GM23338 (cell line): ENCODE data around the gene SLC2A13. TPM values are rescaled to one million over a fixed set of nuclear protein-coding genes. Genes with fewer than 3 reads are reported as not detected.

Source experiments
- ATAC-seq: fragments of 200-7000 bp; cut with Tn5 transposase; 3 replicates; pipeline ENCODE4 v1.9.1; 2020
- DNase-seq: peaks from one replicate; pipeline ENCODE4 v3.0.0-alpha.2; 2015; ENCODE audit warnings: low spot score
- H2AFZ ChIP-seq: fragments of 200-600 bp; sonication (generic); 2 replicates; pipeline ENCODE4 v1.8.0; 2016; ENCODE audit warnings: antibody characterized with exemption, mild to moderate bottlenecking, moderate library complexity
- H3F3A ChIP-seq: fragments of 200-600 bp; sonication (generic); replicated peaks from 2 replicates; pipeline ENCODE4 v1.8.0; 2017; ENCODE audit warnings: antibody characterized with exemption, mixed run types, low read depth
- H3K27ac ChIP-seq: fragments of 200-600 bp; sonication (generic); 2 replicates; pipeline ENCODE4 v1.6.1; 2016; ENCODE audit warnings: low read depth
- H3K27me3 ChIP-seq: fragments of 200-600 bp; sonication (generic); 2 replicates; pipeline ENCODE4 v1.8.0; 2016; ENCODE audit warnings: mild to moderate bottlenecking, mixed run types, moderate library complexity; ENCODE audit not compliant: insufficient read depth
- H3K36me3 ChIP-seq: fragments of 200-600 bp; sonication (generic); 2 replicates; pipeline ENCODE4 v1.8.0; 2016; ENCODE audit warnings: mild to moderate bottlenecking; ENCODE audit not compliant: insufficient read depth
- H3K4me1 ChIP-seq: fragments of 200-600 bp; sonication (generic); 2 replicates; pipeline ENCODE4 v1.8.0; 2016; ENCODE audit warnings: mild to moderate bottlenecking, moderate library complexity; ENCODE audit not compliant: insufficient read depth
- H3K4me2 ChIP-seq: fragments of 200-600 bp; sonication (generic); 2 replicates; pipeline ENCODE4 v1.7.1; 2017; ENCODE audit warnings: mixed run types
- H3K4me3 ChIP-seq: fragments of 200-600 bp; sonication (generic); 2 replicates; pipeline ENCODE4 v1.6.1; 2016; ENCODE audit warnings: mixed run types
- H3K79me2 ChIP-seq: fragments of 200-600 bp; sonication (generic); replicated peaks from 2 replicates; pipeline ENCODE4 v1.8.0; 2017; ENCODE audit warnings: mild to moderate bottlenecking; ENCODE audit not compliant: insufficient read depth
- H3K9me2 ChIP-seq: fragments of 200-600 bp; sonication (generic); 2 replicates; pipeline ENCODE4 v1.8.0; 2017; ENCODE audit not compliant: insufficient read depth
- H4K20me1 ChIP-seq: fragments of 200-600 bp; sonication (generic); replicated peaks from 2 replicates; pipeline ENCODE4 v1.8.0; 2017; ENCODE audit warnings: mild to moderate bottlenecking; ENCODE audit not compliant: insufficient read depth
- H3K27ac Mint-ChIP-seq: 2 replicates; pipeline ENCODE4 v1.8.0; 2020; ENCODE audit warnings: inconsistent platforms, mild to moderate bottlenecking, moderate library complexity, mixed read lengths
- H3K27me3 Mint-ChIP-seq: 3 replicates; pipeline ENCODE4 v1.8.0; 2022; ENCODE audit warnings: low read depth, mild to moderate bottlenecking, moderate library complexity, mixed read lengths, inconsistent platforms; ENCODE audit not compliant: insufficient read depth, poor library complexity
- H3K36me3 Mint-ChIP-seq: 3 replicates; pipeline ENCODE4 v1.8.0; 2021; ENCODE audit warnings: low read depth, mild to moderate bottlenecking, inconsistent platforms, moderate library complexity, mixed read lengths
- H3K4me1 Mint-ChIP-seq: 3 replicates; pipeline ENCODE4 v1.8.0; 2020; ENCODE audit warnings: mild to moderate bottlenecking, inconsistent platforms, mixed read lengths
- H3K4me3 Mint-ChIP-seq: 3 replicates; pipeline ENCODE4 v1.8.0; 2021; ENCODE audit warnings: moderate library complexity, mild to moderate bottlenecking, inconsistent platforms, mixed read lengths
- H3K9me3 Mint-ChIP-seq: 3 replicates; pipeline ENCODE4 v1.8.0; 2020; ENCODE audit warnings: moderate library complexity, mild to moderate bottlenecking, inconsistent platforms, mixed read lengths
- CREB1 ChIP-seq: fragments of 250-450 bp; sonication (Bioruptor Pico); IDR thresholded peaks from 2 replicates; pipeline ENCODE4 v1.5.0; 2020; ENCODE audit warnings: low read depth, mild to moderate bottlenecking, moderate library complexity
- EZH2 ChIP-seq: fragments of 200-600 bp; sonication (generic); IDR thresholded peaks from one replicate; pipeline ENCODE4 v1.8.0; 2017; ENCODE audit warnings: antibody characterized with exemption, mild to moderate bottlenecking, low read depth; ENCODE audit not compliant: unreplicated experiment
- EZH2phosphoT487 ChIP-seq: fragments of 200-600 bp; sonication (generic); IDR thresholded peaks from one replicate; pipeline ENCODE4 v1.8.1; 2018; ENCODE audit warnings: antibody characterized with exemption; ENCODE audit not compliant: unreplicated experiment
- JUNB ChIP-seq: IDR thresholded peaks from one replicate; pipeline ENCODE4 v1.6.1; 2016; ENCODE audit warnings: antibody characterized with exemption; ENCODE audit not compliant: unreplicated experiment
- NANOG ChIP-seq: IDR thresholded peaks from 2 replicates; pipeline ENCODE4 v1.6.1; 2016; ENCODE audit warnings: antibody characterized with exemption, borderline replicate concordance
- ZNF114 ChIP-seq: fragments of 250-450 bp; sonication (Bioruptor Pico); IDR thresholded peaks from 2 replicates; pipeline ENCODE4 v1.5.0; 2020; ENCODE audit warnings: mild to moderate bottlenecking, moderate library complexity
- ZNF331 ChIP-seq: fragments of 250-450 bp; sonication (Bioruptor Pico); IDR thresholded peaks from 2 replicates; pipeline ENCODE4 v1.5.0; 2020; ENCODE audit warnings: low read depth, mild to moderate bottlenecking, moderate library complexity
- polyA plus RNA-seq: library from polyadenylated mRNA; unstranded; fragments of >200 nt; fragmentation: Nextera tagmentation; extraction: Ambion mirVana; gene quantifications from 2 replicates; pipeline ENCODE4 v1.2.1, GENCODE V29; 2016
- total RNA-seq: library from RNA; depleted of rRNA; stranded (reverse); fragments of >200 nt; shearing (Covaris generic); gene quantifications from 2 replicates; pipeline ENCODE4 v1.2.3, GENCODE V29; 2014
- TF ChIP-seq, protein P1 (sequence below): IDR thresholded peaks from one replicate; pipeline ENCODE4 v1.6.1; 2018; ENCODE audit warnings: antibody characterized with exemption; ENCODE audit not compliant: unreplicated experiment
- TF ChIP-seq, protein P2 (sequence below): IDR thresholded peaks from 2 replicates; pipeline ENCODE4 v1.6.1; 2016; ENCODE audit warnings: antibody characterized with exemption
- TF ChIP-seq, protein P3 (sequence below): fragments of 250-450 bp; sonication (Bioruptor Pico); IDR thresholded peaks from 2 replicates; pipeline ENCODE4 v1.5.0; 2020; ENCODE audit warnings: mild to moderate bottlenecking, moderate library complexity
- TF ChIP-seq, protein P4 (sequence below), 2 experiments: fragments of 200-600 bp in 1 of 2; sonication (generic) in 1 of 2; conservative IDR thresholded peaks; 2 replicates each; pipeline versions ENCODE4 v1.5.1 to v1.6.1; 2016 to 2017; ENCODE audit warnings: antibody characterized with exemption in 2 of 2, low read depth in 2 of 2, mild to moderate bottlenecking in 2 of 2, moderate library complexity in 1 of 2

SLC2A13 gene
- total and polyA plus RNA-seq, 2 experiments from 2014 or later, result 6.8 to 22.7 TPM

DNA sequence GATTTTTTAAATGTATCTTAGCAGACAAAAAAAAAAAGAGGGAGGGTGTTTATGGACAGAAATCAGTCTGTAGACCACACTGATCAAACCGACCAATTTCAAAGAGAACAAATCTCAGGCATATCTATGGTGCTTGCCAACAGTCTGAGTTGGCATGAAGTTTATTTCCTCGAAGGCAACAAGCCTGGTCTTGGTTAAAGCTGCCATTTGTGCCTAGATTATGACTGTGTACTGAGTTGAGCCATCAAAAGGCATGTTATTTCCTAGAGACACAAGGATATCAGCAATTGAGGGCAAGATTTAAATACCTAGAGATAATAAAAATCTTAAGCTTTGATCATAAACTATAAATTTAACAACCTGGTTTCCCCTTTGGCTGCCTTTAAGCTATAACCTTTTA is 119.2 kb downstream of the SLC2A13 start:
- Histone ChIP-seq H3K79me2 (no peaks in the 10 kb centered on the region), H3K27ac (no peak overlapping the region), H4K20me1 (no peaks in the 10 kb centered on the region), H3K9me2 (no peaks in the 10 kb centered on the region), H3K4me1 (0 out of 2 replicates have a peak, but pooled peaks cover 5% of the 10 kb centered on the region), H3K4me3 (no peak overlapping the region), H3K27me3 (no peaks in the 10 kb centered on the region), H3K4me2 (no peak overlapping the region), H3K36me3 (no peaks in the 10 kb centered on the region), H3F3A (no peaks in the 10 kb centered on the region), H2AFZ (no peak overlapping the region)
- Mint-ChIP-seq H3K27ac (no peak overlapping the region), H3K9me3 (no peaks in the 10 kb centered on the region), H3K4me3 (no peak overlapping the region), H3K36me3 (no peaks in the 10 kb centered on the region), H3K27me3 (no peaks in the 10 kb centered on the region), H3K4me1 (peaks cover 12% of the 10 kb centered on the region)
- TF ChIP-seq JUNB, result no peak
- TF ChIP-seq EZH2, result no peak
- no peak for TF ChIP-seq EZH2phosphoT487
- TF ChIP-seq NANOG, result no peak
- TF ChIP-seq, protein P1, sequence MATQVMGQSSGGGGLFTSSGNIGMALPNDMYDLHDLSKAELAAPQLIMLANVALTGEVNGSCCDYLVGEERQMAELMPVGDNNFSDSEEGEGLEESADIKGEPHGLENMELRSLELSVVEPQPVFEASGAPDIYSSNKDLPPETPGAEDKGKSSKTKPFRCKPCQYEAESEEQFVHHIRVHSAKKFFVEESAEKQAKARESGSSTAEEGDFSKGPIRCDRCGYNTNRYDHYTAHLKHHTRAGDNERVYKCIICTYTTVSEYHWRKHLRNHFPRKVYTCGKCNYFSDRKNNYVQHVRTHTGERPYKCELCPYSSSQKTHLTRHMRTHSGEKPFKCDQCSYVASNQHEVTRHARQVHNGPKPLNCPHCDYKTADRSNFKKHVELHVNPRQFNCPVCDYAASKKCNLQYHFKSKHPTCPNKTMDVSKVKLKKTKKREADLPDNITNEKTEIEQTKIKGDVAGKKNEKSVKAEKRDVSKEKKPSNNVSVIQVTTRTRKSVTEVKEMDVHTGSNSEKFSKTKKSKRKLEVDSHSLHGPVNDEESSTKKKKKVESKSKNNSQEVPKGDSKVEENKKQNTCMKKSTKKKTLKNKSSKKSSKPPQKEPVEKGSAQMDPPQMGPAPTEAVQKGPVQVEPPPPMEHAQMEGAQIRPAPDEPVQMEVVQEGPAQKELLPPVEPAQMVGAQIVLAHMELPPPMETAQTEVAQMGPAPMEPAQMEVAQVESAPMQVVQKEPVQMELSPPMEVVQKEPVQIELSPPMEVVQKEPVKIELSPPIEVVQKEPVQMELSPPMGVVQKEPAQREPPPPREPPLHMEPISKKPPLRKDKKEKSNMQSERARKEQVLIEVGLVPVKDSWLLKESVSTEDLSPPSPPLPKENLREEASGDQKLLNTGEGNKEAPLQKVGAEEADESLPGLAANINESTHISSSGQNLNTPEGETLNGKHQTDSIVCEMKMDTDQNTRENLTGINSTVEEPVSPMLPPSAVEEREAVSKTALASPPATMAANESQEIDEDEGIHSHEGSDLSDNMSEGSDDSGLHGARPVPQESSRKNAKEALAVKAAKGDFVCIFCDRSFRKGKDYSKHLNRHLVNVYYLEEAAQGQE, result no peak
- TF ChIP-seq CREB1, result no peak
- TF ChIP-seq, protein P2, sequence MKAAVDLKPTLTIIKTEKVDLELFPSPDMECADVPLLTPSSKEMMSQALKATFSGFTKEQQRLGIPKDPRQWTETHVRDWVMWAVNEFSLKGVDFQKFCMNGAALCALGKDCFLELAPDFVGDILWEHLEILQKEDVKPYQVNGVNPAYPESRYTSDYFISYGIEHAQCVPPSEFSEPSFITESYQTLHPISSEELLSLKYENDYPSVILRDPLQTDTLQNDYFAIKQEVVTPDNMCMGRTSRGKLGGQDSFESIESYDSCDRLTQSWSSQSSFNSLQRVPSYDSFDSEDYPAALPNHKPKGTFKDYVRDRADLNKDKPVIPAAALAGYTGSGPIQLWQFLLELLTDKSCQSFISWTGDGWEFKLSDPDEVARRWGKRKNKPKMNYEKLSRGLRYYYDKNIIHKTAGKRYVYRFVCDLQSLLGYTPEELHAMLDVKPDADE, result no peak
- no peak for TF ChIP-seq ZNF114 (CRISPR knock-in tag)
- TF ChIP-seq, protein P3, sequence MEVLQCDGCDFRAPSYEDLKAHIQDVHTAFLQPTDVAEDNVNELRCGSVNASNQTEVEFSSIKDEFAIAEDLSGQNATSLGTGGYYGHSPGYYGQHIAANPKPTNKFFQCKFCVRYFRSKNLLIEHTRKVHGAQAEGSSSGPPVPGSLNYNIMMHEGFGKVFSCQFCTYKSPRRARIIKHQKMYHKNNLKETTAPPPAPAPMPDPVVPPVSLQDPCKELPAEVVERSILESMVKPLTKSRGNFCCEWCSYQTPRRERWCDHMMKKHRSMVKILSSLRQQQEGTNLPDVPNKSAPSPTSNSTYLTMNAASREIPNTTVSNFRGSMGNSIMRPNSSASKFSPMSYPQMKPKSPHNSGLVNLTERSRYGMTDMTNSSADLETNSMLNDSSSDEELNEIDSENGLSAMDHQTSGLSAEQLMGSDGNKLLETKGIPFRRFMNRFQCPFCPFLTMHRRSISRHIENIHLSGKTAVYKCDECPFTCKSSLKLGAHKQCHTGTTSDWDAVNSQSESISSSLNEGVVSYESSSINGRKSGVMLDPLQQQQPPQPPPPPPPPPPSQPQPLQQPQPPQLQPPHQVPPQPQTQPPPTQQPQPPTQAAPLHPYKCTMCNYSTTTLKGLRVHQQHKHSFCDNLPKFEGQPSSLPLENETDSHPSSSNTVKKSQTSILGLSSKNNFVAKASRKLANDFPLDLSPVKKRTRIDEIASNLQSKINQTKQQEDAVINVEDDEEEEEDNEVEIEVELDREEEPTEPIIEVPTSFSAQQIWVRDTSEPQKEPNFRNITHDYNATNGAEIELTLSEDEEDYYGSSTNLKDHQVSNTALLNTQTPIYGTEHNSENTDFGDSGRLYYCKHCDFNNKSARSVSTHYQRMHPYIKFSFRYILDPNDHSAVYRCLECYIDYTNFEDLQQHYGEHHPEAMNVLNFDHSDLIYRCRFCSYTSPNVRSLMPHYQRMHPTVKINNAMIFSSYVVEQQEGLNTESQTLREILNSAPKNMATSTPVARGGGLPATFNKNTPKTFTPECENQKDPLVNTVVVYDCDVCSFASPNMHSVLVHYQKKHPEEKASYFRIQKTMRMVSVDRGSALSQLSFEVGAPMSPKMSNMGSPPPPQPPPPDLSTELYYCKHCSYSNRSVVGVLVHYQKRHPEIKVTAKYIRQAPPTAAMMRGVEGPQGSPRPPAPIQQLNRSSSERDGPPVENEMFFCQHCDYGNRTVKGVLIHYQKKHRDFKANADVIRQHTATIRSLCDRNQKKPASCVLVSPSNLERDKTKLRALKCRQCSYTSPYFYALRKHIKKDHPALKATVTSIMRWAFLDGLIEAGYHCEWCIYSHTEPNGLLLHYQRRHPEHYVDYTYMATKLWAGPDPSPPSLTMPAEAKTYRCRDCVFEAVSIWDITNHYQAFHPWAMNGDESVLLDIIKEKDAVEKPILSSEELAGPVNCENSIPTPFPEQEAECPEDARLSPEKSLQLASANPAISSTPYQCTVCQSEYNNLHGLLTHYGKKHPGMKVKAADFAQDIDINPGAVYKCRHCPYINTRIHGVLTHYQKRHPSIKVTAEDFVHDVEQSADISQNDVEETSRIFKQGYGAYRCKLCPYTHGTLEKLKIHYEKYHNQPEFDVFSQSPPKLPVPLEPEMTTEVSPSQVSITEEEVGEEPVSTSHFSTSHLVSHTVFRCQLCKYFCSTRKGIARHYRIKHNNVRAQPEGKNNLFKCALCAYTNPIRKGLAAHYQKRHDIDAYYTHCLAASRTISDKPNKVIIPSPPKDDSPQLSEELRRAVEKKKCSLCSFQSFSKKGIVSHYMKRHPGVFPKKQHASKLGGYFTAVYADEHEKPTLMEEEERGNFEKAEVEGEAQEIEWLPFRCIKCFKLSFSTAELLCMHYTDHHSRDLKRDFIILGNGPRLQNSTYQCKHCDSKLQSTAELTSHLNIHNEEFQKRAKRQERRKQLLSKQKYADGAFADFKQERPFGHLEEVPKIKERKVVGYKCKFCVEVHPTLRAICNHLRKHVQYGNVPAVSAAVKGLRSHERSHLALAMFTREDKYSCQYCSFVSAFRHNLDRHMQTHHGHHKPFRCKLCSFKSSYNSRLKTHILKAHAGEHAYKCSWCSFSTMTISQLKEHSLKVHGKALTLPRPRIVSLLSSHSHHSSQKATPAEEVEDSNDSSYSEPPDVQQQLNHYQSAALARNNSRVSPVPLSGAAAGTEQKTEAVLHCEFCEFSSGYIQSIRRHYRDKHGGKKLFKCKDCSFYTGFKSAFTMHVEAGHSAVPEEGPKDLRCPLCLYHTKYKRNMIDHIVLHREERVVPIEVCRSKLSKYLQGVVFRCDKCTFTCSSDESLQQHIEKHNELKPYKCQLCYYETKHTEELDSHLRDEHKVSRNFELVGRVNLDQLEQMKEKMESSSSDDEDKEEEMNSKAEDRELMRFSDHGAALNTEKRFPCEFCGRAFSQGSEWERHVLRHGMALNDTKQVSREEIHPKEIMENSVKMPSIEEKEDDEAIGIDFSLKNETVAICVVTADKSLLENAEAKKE (CRISPR knock-in tag), result no peak
- TF ChIP-seq, protein P4, sequence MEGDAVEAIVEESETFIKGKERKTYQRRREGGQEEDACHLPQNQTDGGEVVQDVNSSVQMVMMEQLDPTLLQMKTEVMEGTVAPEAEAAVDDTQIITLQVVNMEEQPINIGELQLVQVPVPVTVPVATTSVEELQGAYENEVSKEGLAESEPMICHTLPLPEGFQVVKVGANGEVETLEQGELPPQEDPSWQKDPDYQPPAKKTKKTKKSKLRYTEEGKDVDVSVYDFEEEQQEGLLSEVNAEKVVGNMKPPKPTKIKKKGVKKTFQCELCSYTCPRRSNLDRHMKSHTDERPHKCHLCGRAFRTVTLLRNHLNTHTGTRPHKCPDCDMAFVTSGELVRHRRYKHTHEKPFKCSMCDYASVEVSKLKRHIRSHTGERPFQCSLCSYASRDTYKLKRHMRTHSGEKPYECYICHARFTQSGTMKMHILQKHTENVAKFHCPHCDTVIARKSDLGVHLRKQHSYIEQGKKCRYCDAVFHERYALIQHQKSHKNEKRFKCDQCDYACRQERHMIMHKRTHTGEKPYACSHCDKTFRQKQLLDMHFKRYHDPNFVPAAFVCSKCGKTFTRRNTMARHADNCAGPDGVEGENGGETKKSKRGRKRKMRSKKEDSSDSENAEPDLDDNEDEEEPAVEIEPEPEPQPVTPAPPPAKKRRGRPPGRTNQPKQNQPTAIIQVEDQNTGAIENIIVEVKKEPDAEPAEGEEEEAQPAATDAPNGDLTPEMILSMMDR (conservative IDR thresholded peaks at IDR 0.05; ENCODE audit: low read depth in 2 of 2), result no peak
- TF ChIP-seq ZNF331 (CRISPR knock-in tag), result no peak
- DNase-seq (no peak), ATAC-seq (no peak)
